GM12801 (cell line): Measurements from ENCODE around the gene SCRN1.

Source experiments
- CTCF ChIP-seq: IDR thresholded peaks from one replicate; pipeline ENCODE4 v1.5.1; 2011; ENCODE audit warnings: control low read depth; ENCODE audit not compliant: insufficient read length; ENCODE audit errors: extremely low read depth

The SCRN1 gene

GRCh38 chr7:29885626-29886025, 104.0 kb downstream of the SCRN1 start:
- no peak for TF ChIP-seq CTCF

GRCh38 chr7:29884399-29885272, 105.0 kb downstream of the SCRN1 start:
- TF ChIP-seq CTCF, result no peak

- no peak for TF ChIP-seq CTCF
These were observed 105.9 kb downstream of the SCRN1 start for GRCh38 chr7:29883462-29884398.

GRCh38 chr7:29882481-29882880, 107.1 kb downstream of the SCRN1 start:
- TF ChIP-seq CTCF, result no peak

- no peak for TF ChIP-seq CTCF
These were observed 107.9 kb downstream of the SCRN1 start for GRCh38 chr7:29881724-29882123.

GRCh38 chr7:29879609-29880008, 110.0 kb downstream of the SCRN1 start:
- TF ChIP-seq CTCF, result no peak

GRCh38 chr7:29878081-29878688, 111.4 kb downstream of the SCRN1 start:
- no peak for TF ChIP-seq CTCF
